Activated naive CD8-positive, alpha-beta T cell treated with anti-CD3 and anti-CD28 coated beads for 36 hours (primary cell): ENCODE results near the gene PRR5L. TPM values are rescaled to one million over a fixed set of nuclear protein-coding genes. Genes with fewer than 3 reads are reported as not detected.
"Not testable (repeated sequence)": the region's sequence is repeated elsewhere in the genome, so short reads cannot be mapped to it uniquely, and the experiment has no call there.

Source experiments
- DNase-seq: peaks from one replicate; pipeline ENCODE4 v3.0.0; 2021
- H3K27ac Mint-ChIP-seq: one replicate; pipeline ENCODE4 v1.8.0; 2022; ENCODE audit warnings: mild to moderate bottlenecking, moderate library complexity, mixed read lengths
- H3K27me3 Mint-ChIP-seq: one replicate; pipeline ENCODE4 v1.8.0; 2022; ENCODE audit warnings: mild to moderate bottlenecking, mixed read lengths
- H3K36me3 Mint-ChIP-seq: one replicate; pipeline ENCODE4 v1.8.0; 2021; ENCODE audit warnings: mild to moderate bottlenecking, mixed read lengths
- H3K4me1 Mint-ChIP-seq: one replicate; pipeline ENCODE4 v1.8.0; 2021; ENCODE audit warnings: mixed read lengths
- H3K4me3 Mint-ChIP-seq: one replicate; pipeline ENCODE4 v1.8.0; 2022; ENCODE audit warnings: mild to moderate bottlenecking, moderate library complexity, mixed read lengths
- H3K9me3 Mint-ChIP-seq: one replicate; pipeline ENCODE4 v1.8.0; 2022; ENCODE audit warnings: mixed read lengths
- total RNA-seq, 2 experiments: library from RNA; stranded (reverse); gene quantifications; one replicate each; pipeline ENCODE4 v1.2.3, GENCODE V29; 2021

Gene PRR5L
- total RNA-seq, 2 experiments from 2014 or later, result 6.0 to 6.9 TPM

GRCh38 chr11:36304351-36304750 lies 8.3 kb downstream of the PRR5L start:
- H3K27ac Mint-ChIP-seq, result no peak overlapping the region
- H3K36me3 Mint-ChIP-seq, result peaks cover 3% of the 10 kb centered on the region
- H3K4me3 Mint-ChIP-seq, result no peak overlapping the region
- peaks cover 40% of the 10 kb centered on the region for H3K27me3 Mint-ChIP-seq
- peaks cover 4% of the 10 kb centered on the region for H3K9me3 Mint-ChIP-seq
- no peaks in the 10 kb centered on the region for H3K4me1 Mint-ChIP-seq
- no peak for DNase-seq

GRCh38 chr11:36305047-36305446 lies 9.0 kb downstream of the PRR5L start:
- Mint-ChIP-seq H3K36me3 (peaks cover 3% of the 10 kb centered on the region), H3K4me1 (no peaks in the 10 kb centered on the region), H3K27ac (no peak overlapping the region), H3K4me3 (no peak overlapping the region), H3K9me3 (peaks cover 4% of the 10 kb centered on the region), H3K27me3 (peaks cover 46% of the 10 kb centered on the region)
- DNase-seq, result no peak

- no peak overlapping the region for H3K4me3 Mint-ChIP-seq
- DNase-seq, result no peak
- no peaks in the 10 kb centered on the region for H3K4me1 Mint-ChIP-seq
- peaks cover 4% of the 10 kb centered on the region for H3K9me3 Mint-ChIP-seq
- H3K36me3 Mint-ChIP-seq, result peaks cover 3% of the 10 kb centered on the region
- no peak overlapping the region for H3K27ac Mint-ChIP-seq
- H3K27me3 Mint-ChIP-seq, result peaks cover 46% of the 10 kb centered on the region
Observed at GRCh38 chr11:36306888-36307287, 10.8 kb downstream of the PRR5L start.

- Mint-ChIP-seq H3K4me1 (peaks cover 13% of the 10 kb centered on the region), H3K9me3 (peaks cover 4% of the 10 kb centered on the region), H3K27ac (no peak overlapping the region), H3K4me3 (no peak overlapping the region), H3K36me3 (peaks cover 3% of the 10 kb centered on the region), H3K27me3 (peaks cover 55% of the 10 kb centered on the region)
- no peak for DNase-seq
Observed at GRCh38 chr11:36308577-36308976, 12.5 kb downstream of the PRR5L start.

- Mint-ChIP-seq H3K9me3 (peaks cover 4% of the 10 kb centered on the region), H3K27ac (no peak overlapping the region), H3K36me3 (peaks cover 3% of the 10 kb centered on the region), H3K4me3 (no peak overlapping the region), H3K27me3 (peaks cover 65% of the 10 kb centered on the region), H3K4me1 (peaks cover 16% of the 10 kb centered on the region)
- no peak for DNase-seq
Observed at GRCh38 chr11:36309779-36310178, 13.7 kb downstream of the PRR5L start.

DNA sequence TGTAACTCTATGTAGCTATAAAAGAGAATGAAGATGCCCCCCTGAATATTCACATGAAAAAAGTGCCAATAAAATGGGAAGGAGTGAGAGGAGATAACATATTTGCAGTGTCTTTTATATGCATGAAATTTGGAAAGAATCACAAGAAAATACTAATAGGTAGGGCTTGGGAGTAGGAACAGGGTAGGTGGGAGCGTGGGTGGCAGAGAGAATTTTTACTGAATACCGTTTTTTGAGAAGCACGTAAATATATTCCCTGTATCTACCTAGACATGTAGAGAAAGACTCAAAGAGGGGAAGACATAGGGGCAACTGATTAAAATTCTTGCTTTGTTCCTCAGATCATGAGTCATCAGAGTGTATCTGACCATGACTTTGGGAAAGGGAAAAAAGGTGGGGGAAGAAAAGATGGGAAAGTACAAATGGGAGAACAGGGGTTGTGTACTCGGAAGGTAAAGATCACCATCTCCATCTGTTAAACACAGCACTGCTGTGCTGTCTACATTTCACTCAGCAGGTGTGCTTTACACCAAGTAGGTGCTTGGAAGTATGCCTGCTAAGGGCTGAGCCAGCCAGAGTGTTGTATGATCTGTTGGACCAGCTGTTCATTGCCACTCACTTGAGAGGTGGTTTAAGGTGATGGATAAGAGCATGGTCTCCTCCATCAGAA lies 16.0 kb downstream of the PRR5L start:
- DNase-seq, result no peak
- Mint-ChIP-seq H3K27me3 (peaks cover 79% of the 10 kb centered on the region), H3K4me1 (peaks cover 16% of the 10 kb centered on the region), H3K4me3 (no peak overlapping the region), H3K36me3 (no peaks in the 10 kb centered on the region), H3K9me3 (no peaks in the 10 kb centered on the region), H3K27ac (no peak overlapping the region)

DNA sequence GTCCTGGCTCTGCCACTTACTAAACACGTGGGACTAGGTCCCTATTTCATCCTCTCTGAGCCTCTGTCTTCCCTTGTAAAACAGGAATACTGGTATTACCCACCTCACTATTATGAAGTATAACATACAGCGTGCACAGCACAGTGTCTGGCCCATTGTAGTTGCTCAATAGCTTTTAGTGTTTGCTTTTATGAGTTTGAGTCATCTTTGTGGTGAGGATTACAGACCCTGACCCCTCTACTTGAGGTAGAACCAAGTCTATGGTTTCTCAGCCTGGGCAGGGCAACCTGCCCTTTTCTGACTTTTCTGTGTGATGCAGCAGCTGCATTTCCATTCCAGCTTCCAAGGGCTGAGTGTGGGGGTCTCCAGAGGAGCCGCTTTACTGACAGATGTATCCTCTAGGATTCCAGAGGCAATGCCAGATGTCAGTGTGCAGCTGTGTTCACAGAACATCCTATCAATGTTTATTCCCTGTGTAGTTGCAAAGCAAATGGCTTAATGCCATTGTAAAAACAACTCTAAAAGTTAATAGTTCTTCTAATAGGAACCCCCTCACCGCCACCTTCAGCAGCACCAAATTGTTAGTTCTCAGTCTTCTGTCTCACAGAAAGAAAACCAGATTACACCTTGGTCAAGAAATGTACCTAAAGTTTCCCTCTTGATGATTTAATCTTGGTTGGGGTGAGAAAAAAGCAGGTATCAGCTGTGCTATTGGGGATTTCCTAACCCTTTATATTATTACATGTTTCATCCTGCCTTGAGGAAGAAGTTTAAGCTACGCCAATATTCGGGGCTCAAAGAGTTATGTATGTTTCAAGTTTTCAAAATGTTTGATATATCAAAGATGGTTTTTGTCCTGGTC lies 16.8 kb downstream of the PRR5L start:
- Mint-ChIP-seq H3K27ac (no peak overlapping the region), H3K4me1 (peaks cover 16% of the 10 kb centered on the region), H3K36me3 (no peaks in the 10 kb centered on the region), H3K4me3 (no peak overlapping the region), H3K27me3 (peaks cover 77% of the 10 kb centered on the region), H3K9me3 (no peaks in the 10 kb centered on the region)
- no peak for DNase-seq

GRCh38 chr11:36313750-36314433 lies 17.8 kb downstream of the PRR5L start:
- no peak overlapping the region for H3K4me3 Mint-ChIP-seq
- peaks cover 75% of the 10 kb centered on the region for H3K27me3 Mint-ChIP-seq
- DNase-seq, result no peak
- H3K9me3 Mint-ChIP-seq, result no peaks in the 10 kb centered on the region
- no peaks in the 10 kb centered on the region for H3K36me3 Mint-ChIP-seq
- no peak overlapping the region for H3K27ac Mint-ChIP-seq
- peaks cover 16% of the 10 kb centered on the region for H3K4me1 Mint-ChIP-seq

DNA sequence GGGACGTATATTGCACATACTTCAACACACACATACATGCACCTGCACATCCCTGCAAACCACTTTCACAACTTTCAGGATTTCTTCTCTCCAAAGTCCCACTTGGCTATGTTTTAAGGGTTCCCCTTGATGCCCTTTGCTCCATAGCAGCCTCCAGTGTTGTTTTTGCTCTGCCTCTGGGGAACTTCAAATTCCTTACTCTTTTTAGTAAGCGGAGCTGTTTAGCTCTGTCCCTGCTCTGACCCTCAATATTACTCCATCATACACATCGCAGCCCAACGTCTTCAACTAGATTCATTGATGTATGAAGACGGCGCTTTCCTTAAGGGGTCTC lies 18.3 kb downstream of the PRR5L start:
- H3K4me1 Mint-ChIP-seq, result peaks cover 16% of the 10 kb centered on the region
- no peaks in the 10 kb centered on the region for H3K36me3 Mint-ChIP-seq
- DNase-seq, result no peak
- H3K9me3 Mint-ChIP-seq, result no peaks in the 10 kb centered on the region
- no peak overlapping the region for H3K4me3 Mint-ChIP-seq
- H3K27ac Mint-ChIP-seq, result no peak overlapping the region
- H3K27me3 Mint-ChIP-seq, result peaks cover 71% of the 10 kb centered on the region

DNA sequence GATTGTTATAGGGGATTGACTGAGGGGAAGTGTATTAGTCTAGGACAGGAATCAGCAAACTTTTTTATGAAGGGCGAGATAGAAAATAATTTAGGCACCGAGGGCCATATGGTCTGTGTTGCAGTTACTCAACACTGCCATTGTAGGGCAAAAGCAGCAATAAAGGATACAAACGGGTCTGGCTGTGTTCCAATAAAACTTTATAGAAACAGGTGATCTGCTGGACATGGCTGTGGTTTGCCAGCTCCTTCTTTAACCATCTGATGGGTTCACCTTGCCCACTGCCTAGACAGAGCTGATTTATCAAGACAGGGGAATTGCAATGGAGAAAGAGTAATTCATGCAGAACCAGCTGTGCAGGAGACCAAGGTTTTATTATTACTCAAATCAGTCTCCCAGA lies 20.0 kb downstream of the PRR5L start:
- no peak for DNase-seq
- H3K36me3 Mint-ChIP-seq, result no peaks in the 10 kb centered on the region
- no peak overlapping the region for H3K4me3 Mint-ChIP-seq
- peaks cover 60% of the 10 kb centered on the region for H3K27me3 Mint-ChIP-seq
- no peaks in the 10 kb centered on the region for H3K9me3 Mint-ChIP-seq
- peaks cover 16% of the 10 kb centered on the region for H3K4me1 Mint-ChIP-seq
- H3K27ac Mint-ChIP-seq, result no peak overlapping the region

- Mint-ChIP-seq H3K27me3 (peaks cover 48% of the 10 kb centered on the region), H3K9me3 (no peaks in the 10 kb centered on the region), H3K4me1 (peaks cover 8% of the 10 kb centered on the region), H3K36me3 (no peaks in the 10 kb centered on the region), H3K4me3 (no peak overlapping the region), H3K27ac (no peak overlapping the region)
- DNase-seq, result no peak
Observed at GRCh38 chr11:36317992-36318391, 21.9 kb downstream of the PRR5L start.

DNA sequence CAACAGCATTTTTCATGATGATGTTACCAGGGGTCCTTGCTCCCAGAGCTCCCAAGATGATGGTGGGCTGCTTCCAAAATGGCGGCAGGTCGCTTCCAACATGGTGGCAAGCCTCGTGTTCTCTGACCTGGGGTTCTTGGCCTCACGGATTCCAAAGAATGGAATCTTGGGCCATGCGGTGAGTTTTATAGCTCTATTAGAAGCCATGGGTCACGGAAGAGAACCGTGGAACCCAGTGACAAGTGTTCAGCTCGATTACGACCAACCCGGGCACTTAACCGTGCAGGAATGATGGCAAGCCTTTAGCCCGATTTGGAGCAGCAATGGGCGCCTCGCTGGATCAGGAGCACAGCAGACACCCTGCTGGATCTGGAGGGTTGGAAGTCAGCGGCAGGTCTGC lies 28.9 kb downstream of the PRR5L start:
- peaks cover 24% of the 10 kb centered on the region for H3K4me1 Mint-ChIP-seq
- not testable (repeated sequence) for H3K4me3 Mint-ChIP-seq, H3K27ac Mint-ChIP-seq, DNase-seq, H3K9me3 Mint-ChIP-seq, H3K36me3 Mint-ChIP-seq
- peaks cover 20% of the 10 kb centered on the region for H3K27me3 Mint-ChIP-seq

GRCh38 chr11:36325403-36325802 lies 29.3 kb downstream of the PRR5L start:
- Mint-ChIP-seq H3K4me1 (peaks cover 25% of the 10 kb centered on the region), H3K27me3 (peaks cover 20% of the 10 kb centered on the region)
- H3K4me3 Mint-ChIP-seq, H3K27ac Mint-ChIP-seq, H3K36me3 Mint-ChIP-seq, H3K9me3 Mint-ChIP-seq, DNase-seq: not testable (repeated sequence)

DNA sequence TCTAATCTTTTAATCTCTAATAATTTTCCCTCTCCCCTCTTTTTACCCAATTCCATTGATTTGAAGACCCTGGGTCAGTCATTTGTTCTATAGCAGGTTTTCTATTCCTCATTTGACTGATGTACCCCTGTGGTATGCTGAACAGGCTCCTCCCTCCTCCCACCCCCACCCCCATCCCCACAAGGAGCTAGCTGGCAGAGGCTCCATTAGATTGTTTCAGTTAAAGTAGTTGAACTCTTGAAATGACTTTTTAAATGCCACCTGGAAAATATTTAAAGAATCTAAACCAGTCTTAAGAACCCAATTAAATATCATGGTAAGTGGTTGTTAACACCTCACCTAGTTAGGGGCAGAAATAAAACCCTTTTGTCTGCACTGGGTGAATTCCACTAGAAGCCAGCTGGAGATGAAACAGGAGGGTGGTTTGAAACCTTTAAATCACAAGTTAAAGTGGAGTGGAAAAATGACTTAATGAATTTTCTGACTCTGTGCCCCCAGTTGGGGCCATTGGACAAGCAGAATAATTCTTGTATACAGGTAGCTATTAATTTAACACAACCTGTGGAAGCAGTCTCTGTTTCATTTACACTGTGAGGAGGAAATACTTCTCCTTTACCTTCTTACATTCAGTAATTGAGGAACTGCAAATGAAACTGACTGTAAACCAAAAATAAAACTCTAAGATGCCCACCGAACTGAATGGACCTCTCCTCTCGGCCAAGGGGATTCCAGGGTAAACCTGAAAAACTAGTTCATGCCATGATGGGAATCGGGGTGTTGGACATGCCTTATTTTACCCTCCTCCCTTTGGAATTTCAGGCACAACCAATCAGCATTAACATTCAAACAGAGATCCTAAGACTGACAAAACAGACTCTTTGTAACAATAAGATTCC lies 30.7 kb downstream of the PRR5L start:
- H3K27me3 Mint-ChIP-seq, result peaks cover 20% of the 10 kb centered on the region
- H3K4me3 Mint-ChIP-seq, result no peak overlapping the region
- no peak for DNase-seq
- no peak overlapping the region for H3K27ac Mint-ChIP-seq
- H3K9me3 Mint-ChIP-seq, result no peaks in the 10 kb centered on the region
- no peaks in the 10 kb centered on the region for H3K36me3 Mint-ChIP-seq
- H3K4me1 Mint-ChIP-seq, result peaks cover 25% of the 10 kb centered on the region
